IPS-20b (cell line): Measurements from ENCODE around the gene ZNF385A.

Source experiments
- H3K27ac ChIP-seq: one replicate; pipeline ENCODE4 v1.5.1; 2013; ENCODE audit warnings: low read length
- H3K27me3 ChIP-seq: 2 replicates; pipeline ENCODE4 v1.6.1; 2013; ENCODE audit warnings: mild to moderate bottlenecking, low read length, inconsistent platforms; ENCODE audit not compliant: insufficient read depth
- H3K36me3 ChIP-seq: 2 replicates; pipeline ENCODE4 v1.6.1; 2013; ENCODE audit warnings: low read depth, mild to moderate bottlenecking, inconsistent platforms, low read length, moderate library complexity; ENCODE audit not compliant: insufficient read depth
- H3K4me1 ChIP-seq: 2 replicates; pipeline ENCODE4 v1.6.1; 2013; ENCODE audit warnings: mild to moderate bottlenecking, control low read depth, inconsistent platforms, low read length, moderate library complexity; ENCODE audit not compliant: insufficient read depth
- H3K4me3 ChIP-seq: 2 replicates; pipeline ENCODE4 v1.5.1; 2013; ENCODE audit warnings: mild to moderate bottlenecking, low read length, inconsistent platforms
- H3K9ac ChIP-seq: 2 replicates; pipeline ENCODE4 v1.6.1; 2013; ENCODE audit warnings: low read depth, mild to moderate bottlenecking, inconsistent platforms, low read length, moderate library complexity
- H3K9me3 ChIP-seq: 2 replicates; pipeline ENCODE4 v1.6.1; 2013; ENCODE audit warnings: mild to moderate bottlenecking, low read depth, low read length, inconsistent platforms; ENCODE audit not compliant: insufficient read depth

Gene ZNF385A

DNA sequence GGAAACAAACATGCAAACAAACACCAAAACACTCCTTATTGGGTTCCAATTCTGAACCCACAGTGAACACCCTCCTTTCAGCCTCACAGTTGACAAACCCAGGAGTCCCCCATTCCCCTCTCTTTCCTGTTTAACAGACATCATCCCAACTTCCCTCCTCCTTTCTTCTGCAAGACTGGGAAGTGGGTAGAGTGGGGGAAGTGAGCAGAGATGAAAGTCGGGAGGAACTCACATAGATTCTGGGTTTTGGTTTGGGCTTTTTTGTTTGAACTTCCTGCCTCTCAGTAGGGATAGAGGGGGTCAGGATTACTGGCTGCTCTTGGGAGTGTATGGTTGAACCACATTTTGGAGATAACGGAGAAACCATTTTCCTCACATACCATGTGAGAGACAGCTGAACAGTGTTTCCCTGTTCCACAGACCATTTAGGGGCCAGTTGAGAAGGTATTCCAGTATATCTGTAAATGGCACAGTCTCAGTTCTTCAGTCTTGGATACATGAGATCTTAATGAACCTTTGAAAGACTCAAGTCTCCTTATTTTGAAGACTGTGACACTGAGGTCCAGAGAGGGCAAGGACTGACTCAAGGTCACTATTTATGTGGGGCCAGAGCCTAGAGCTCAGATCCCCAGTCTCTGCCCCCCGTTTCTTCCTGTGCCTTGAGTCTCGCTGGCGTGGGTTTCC is 16.4 kb downstream of the ZNF385A start:
- peaks cover 11% of the 10 kb centered on the region for H3K36me3 ChIP-seq
- peaks cover 2% of the 10 kb centered on the region; the same call in 1 of the 2 replicates for H3K4me1 ChIP-seq
- peaks cover 42% of the 10 kb centered on the region for H3K27me3 ChIP-seq
- no peak overlapping the region for H3K27ac ChIP-seq
- H3K9ac ChIP-seq, result no peak overlapping the region
- no peak overlapping the region for H3K4me3 ChIP-seq
- H3K9me3 ChIP-seq, result no peaks in the 10 kb centered on the region

DNA sequence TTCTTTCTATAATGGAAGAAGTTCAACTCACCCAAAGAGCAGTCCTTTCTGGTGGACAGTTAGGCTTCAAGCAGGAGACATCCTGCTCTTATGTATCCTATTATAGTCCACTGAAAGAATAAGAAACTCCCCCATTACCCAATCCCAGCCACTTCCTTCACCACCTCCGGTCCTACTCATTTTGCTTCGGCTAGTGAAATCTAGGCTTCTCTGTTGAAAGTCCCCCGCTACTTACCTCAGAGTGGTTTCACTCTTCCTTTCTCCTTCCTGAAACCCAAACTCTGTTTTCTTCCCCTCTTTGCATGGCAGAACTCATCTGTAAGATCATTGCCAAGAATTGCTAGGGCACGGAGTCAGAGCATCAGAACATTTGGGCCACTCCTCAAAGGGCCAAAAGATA is 20.1 kb downstream of the ZNF385A start, which contains the start of gene GPR84:
GPR84 (minus strand) TSS at position 74 of the 400 bp plus-strand sequence. CDS start 635 bp downstream, outside the sequence.
- Histone ChIP-seq H3K9ac (no peak within 1 kb of the TSS), H3K4me1 (peaks cover 6% of the 10 kb centered on the region; the same call in 1 of the 2 replicates), H3K36me3 (no peaks in the 10 kb centered on the region), H3K27ac (no peak within 1 kb of the TSS), H3K4me3 (no peak within 1 kb of the TSS), H3K9me3 (no peaks in the 10 kb centered on the region), H3K27me3 (peaks cover 31% of the 10 kb centered on the region)

DNA sequence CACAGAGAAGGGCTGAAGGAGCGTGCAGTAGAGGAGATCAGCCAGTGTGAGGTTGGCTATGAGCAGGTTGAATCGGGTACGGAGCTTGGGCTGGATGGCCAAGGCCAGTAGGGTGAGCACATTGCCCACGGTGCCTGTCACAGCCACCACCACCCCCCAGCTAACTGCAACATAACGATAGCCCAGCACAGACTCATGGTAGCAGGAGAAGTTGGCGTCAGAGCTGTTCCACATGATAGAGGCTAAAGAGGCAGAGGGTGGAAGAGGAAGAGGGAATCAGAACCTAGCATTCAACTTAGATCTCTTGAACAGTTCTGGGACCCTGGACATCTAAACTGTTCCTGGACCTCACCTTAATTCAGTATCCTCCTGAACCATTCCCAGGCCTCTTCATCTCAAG is 20.9 kb downstream of the ZNF385A start:
- no peaks in the 10 kb centered on the region for H3K36me3 ChIP-seq
- no peaks in the 10 kb centered on the region for H3K9me3 ChIP-seq
- no peak overlapping the region for H3K9ac ChIP-seq
- peaks cover 6% of the 10 kb centered on the region; the same call in 1 of the 2 replicates for H3K4me1 ChIP-seq
- H3K27ac ChIP-seq, result no peak overlapping the region
- peaks cover 23% of the 10 kb centered on the region for H3K27me3 ChIP-seq
- no peak overlapping the region for H3K4me3 ChIP-seq

DNA sequence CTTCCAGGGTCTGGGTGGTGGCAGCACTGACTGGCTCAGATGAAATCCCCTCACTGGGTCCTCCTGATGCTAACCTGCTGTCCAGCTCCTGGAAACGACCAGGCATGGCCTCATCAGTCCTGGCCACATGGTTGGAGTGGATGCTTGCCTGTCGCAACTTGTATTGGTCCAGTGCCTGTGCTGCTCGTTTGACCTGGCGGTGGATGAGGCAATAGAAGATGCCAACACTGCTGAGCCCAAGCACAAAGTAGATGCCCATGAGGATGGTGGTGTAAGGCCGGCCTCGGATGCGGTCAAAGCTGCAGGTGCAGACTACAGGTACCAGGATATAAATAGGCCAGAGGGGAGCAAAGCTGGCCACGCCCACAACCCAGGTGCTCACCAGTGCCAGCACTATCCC is 21.5 kb downstream of the ZNF385A start:
- Histone ChIP-seq H3K27me3 (peaks cover 18% of the 10 kb centered on the region), H3K9ac (no peak overlapping the region), H3K4me1 (peaks cover 10% of the 10 kb centered on the region; the same call in 1 of the 2 replicates), H3K4me3 (no peak overlapping the region), H3K27ac (no peak overlapping the region), H3K36me3 (no peaks in the 10 kb centered on the region), H3K9me3 (no peaks in the 10 kb centered on the region)

DNA sequence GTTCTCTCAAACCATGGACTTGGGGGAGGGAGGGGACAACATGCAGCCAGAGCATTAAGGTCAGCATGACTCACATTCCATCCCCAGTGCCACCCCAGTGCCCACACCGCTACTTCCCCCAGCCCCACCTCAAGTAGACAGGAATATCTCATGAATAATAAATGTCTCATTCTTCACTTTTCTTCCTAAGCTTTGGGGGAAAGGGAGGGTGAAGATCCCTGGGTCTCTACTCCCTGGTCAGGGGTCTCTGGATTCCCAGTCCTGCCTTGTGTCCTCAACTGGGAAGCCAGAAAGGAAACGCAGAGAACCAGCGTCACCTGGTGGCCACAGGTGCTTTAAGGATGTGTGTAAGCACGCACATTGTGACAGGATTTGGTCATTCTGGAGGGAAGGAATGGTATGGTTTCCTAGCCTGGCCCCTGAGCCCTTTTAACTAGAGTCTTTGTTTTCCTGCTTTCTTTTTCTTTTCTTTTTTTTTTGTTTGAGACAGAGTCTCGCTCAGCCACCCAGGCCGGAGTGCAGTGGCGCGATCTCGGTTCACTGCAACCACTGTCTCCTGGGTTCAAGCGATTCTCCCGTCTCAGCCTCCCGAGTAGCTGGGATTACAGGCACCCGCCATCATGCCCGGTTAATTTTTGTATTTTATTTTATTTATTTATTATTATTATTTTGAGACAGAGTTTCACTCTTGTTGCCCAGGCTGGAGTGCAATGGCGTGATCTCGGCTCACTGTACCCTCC is 23.6 kb downstream of the ZNF385A start:
- no peak overlapping the region for H3K9ac ChIP-seq

DNA sequence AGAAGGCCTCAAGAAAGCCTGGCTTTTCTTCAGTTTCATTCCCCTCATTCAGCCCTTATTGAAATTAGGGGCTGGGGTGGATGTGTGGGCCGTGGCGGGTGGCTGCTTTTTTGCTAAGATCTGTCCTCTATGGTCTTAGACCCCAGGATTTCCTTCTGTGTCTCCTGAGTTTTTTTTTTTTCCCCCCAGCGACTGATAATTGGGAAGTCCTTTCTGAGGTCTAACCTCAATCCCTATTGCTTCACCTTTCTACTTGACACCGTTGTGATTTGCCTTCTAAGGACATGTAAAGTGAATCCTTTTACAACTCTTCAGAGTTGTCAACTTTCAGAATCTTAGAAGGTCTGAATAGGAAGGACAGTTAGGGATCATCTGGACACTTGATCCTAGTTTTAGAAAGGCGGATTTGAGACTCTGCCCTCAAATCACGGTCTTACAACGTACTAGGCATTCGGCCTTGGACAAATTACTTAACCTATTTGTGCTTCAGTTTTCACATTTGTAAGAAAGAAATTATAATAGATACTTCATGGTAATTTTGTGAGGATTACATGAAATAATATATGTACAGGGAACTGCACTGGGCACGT is 24.7 kb downstream of the ZNF385A start:
- Histone ChIP-seq H3K9me3 (no peaks in the 10 kb centered on the region), H3K4me1 (peaks cover 41% of the 10 kb centered on the region), H3K36me3 (no peaks in the 10 kb centered on the region), H3K27ac (no peak overlapping the region), H3K4me3 (peak overlapping the region; percentile 82), H3K27me3 (0 out of 2 replicates have a peak, but pooled peaks cover 6% of the 10 kb centered on the region), H3K9ac (peak overlapping the region; percentile 70; the same call in 1 of the 2 replicates)

More for the DNA sequence above, 23.6 kb downstream of the ZNF385A start:
- H3K27ac ChIP-seq, result no peak overlapping the region
- H3K27me3 ChIP-seq, result 0 out of 2 replicates have a peak, but pooled peaks cover 7% of the 10 kb centered on the region
- H3K36me3 ChIP-seq, result no peaks in the 10 kb centered on the region
- H3K4me3 ChIP-seq, result no peak overlapping the region
- no peaks in the 10 kb centered on the region for H3K9me3 ChIP-seq
- peaks cover 30% of the 10 kb centered on the region for H3K4me1 ChIP-seq

DNA sequence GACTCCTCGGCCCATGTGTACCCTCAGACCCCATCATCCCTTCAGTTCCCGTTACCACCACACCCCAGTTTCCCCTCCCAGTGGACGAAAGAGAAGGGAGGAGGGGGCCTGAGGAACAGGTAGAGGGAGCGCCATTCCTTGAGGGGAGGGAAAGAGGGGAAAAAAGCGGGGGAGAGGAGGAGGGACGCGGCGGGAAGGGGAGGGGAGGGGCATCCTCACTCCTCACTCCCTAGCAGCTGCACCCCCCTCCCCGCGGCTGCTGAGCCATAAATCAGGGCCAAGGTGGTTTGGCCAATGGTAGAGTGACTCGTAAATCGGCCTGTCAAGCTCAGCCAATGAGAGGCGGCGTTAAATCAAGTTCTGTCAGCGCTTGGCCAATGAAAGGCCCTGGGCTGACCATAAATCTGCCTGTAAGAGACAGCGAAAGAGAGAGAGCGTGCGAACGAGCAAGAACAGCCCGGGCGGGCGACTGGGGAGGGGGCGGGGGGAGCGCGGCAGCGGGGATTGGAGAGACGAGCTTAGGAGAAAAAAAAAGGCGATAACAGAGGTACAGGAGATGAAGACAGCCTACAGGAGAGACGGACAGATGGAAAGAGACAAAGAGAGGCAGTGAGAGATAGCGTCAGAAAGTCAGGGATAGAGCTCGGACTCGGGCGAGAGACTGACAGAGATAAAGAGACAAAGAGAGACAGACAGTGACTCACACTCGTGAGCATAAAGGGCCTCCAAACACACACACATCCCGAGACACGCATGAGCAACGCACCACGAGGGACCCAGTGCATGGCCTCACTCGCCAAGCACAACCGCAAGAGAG is 25.4 kb downstream of the ZNF385A start:
- Histone ChIP-seq H3K4me3 (peak overlapping the region; percentile 82), H3K9me3 (no peaks in the 10 kb centered on the region), H3K4me1 (peaks cover 44% of the 10 kb centered on the region), H3K27me3 (no peaks in the 10 kb centered on the region), H3K9ac (peak overlapping the region; percentile 82; the same call in 1 of the 2 replicates), H3K36me3 (no peaks in the 10 kb centered on the region), H3K27ac (peak overlapping the region; percentile 73)

DNA sequence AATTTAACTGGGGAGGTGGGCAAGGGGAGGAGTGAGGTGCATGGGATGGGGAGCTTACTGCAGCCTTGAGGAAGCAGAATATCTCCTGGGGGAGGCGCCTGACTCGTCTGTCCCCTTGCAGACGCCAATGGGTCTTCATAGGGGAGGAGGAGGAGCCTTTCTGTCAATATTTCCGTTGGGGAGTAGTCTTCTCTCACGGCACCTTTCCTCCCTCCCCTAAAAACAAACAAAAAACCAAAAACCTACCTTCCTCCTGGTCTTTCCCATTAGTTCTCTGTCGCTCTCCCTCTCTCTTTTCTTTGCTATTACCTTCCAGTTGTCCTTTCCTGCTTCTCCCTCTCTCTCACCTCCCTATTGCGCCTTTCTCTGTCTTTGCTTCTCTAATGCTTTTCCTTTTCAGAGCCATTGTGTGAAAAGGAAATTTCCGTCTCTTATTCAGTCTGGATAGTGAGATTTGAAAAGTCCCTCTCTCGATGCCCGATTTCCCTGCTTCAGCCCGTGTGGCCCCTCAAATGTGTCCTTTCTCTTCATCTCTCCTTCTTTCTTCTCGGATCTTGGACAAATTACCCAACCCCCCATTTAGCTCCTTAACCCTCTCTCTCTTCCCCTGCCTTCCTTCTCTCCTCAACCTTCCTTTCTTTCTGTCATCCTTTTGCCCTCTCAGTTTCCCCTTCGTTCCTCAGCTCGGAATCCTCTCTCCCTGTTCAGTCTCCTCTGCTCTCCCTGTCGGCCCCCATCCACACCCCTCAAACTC is 26.2 kb downstream of the ZNF385A start:
- no peaks in the 10 kb centered on the region for H3K9me3 ChIP-seq
- peaks cover 49% of the 10 kb centered on the region for H3K4me1 ChIP-seq
- no peaks in the 10 kb centered on the region for H3K36me3 ChIP-seq
- H3K27ac ChIP-seq, result peak overlapping the region; percentile 73
- H3K9ac ChIP-seq, result peak overlapping the region; percentile 82; the same call in 1 of the 2 replicates
- H3K4me3 ChIP-seq, result peak overlapping the region; percentile 82
- no peaks in the 10 kb centered on the region for H3K27me3 ChIP-seq

DNA sequence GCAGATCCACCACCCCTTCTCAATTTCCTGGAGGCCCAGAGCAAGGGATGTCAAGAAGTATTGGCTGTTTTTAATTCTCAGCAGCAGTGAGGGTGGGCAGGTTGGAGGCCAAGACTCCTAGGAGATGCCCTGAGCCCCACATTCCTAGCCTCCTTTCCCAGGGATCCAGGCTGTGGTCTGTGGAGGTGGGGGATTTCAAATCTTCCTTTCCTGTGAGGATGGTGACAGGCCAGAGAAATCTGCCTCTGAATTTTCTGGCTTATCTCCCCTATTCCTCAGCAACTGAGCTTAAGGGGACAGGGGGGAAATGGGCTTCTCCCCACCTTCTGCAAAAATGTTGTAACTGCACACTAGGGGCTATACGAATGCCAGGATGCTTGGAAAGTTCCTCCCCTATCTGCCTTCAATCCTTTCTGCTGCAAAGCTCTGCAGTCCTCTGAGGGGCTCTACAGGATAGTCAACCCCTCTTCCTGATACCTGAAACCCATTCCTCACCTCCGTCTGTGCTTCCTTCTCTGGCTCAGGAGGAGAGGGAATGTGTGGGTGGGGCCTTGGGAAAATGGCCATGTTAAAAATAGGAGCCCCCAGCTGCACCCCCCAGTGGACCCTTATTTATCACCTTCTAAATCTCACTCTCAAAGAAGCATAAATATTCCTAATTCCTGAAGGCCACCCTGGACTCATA is 26.9 kb downstream of the ZNF385A start:
- peak overlapping the region; percentile 82 for H3K4me3 ChIP-seq
- peak overlapping the region; percentile 82; the same call in 1 of the 2 replicates for H3K9ac ChIP-seq
- peaks cover 56% of the 10 kb centered on the region for H3K4me1 ChIP-seq
- no peaks in the 10 kb centered on the region for H3K9me3 ChIP-seq
- H3K36me3 ChIP-seq, result no peaks in the 10 kb centered on the region
- no peak overlapping the region for H3K27ac ChIP-seq
- H3K27me3 ChIP-seq, result no peaks in the 10 kb centered on the region

DNA sequence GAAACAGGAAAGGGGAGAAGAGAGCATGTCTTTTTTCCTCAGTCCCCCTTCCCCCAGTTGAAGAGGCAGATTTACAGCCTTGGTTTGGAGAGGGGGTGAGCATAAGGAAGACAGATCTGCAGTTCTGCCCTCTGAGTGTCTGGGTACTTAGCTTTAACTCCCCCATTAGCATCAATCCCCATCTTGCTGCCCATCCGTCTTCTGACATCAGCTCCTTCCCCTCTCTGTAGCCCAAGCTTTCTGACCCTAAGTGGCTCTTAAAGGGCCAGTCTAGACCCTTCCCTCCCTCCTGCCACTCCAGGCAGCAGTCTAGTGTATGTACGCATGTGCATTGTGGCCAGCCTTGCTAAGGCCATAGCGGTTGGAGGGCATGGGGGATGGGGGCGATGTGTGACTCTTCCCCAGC is 27.6 kb downstream of the ZNF385A start:
- H3K9me3 ChIP-seq, result no peaks in the 10 kb centered on the region
- peak overlapping the region; percentile 82; the same call in 1 of the 2 replicates for H3K4me3 ChIP-seq
- no peaks in the 10 kb centered on the region; the same call in 1 of the 2 replicates for H3K27me3 ChIP-seq
- H3K9ac ChIP-seq, result peak overlapping the region; percentile 82
- H3K36me3 ChIP-seq, result no peaks in the 10 kb centered on the region
- H3K27ac ChIP-seq, result peak overlapping the region; percentile 4
- peaks cover 59% of the 10 kb centered on the region for H3K4me1 ChIP-seq
